K562 (cell line): ENCODE results near the gene FGGY. TPM values are rescaled to one million over a fixed set of nuclear protein-coding genes. Genes with fewer than 3 reads are reported as not detected.

ENCODE experiments used
- ATAC-seq: fragments of 200-7000 bp; cut with Tn5 transposase; 3 replicates; pipeline ENCODE4 v1.9.1; 2020; ENCODE audit warnings: moderate library complexity
- BruUV-seq: library from RNA; stranded (reverse); fragments of 400-500 nt; replicated peaks from 2 replicates; lab custom pipeline; 2021; lab: Mats Ljungman, UMichigan
- CTCF ChIA-PET: fragments of 300-600 bp; formaldehyde crosslinking; extraction: SDS; loops from one replicate; lab custom pipeline; 2021; ENCODE audit warnings: low intra/inter-chr PET ratio; lab: Yijun Ruan, JAX
- POLR2A ChIA-PET: fragments of 300-600, 350-650 bp; sonication (Branson Sonifier 250); formaldehyde crosslinking; extraction: SDS; loops from one replicate; lab custom pipeline; 2021; ENCODE audit warnings: antibody characterized with exemption, inconsistent platforms; lab: Yijun Ruan, JAX
- DNase-seq, 4 experiments: peaks; one replicate each; pipeline versions ENCODE4 v3.0.0 to v3.0.0-alpha.2; 2011 to 2018; ENCODE audit warnings: low spot score in 3 of 4, mixed read lengths in 3 of 4; ENCODE audit errors: extremely low read depth in 1 of 4
- FAIRE-seq: peaks from 2 replicates; lab custom pipeline; 2011; peaks lifted over from hg19 to GRCh38; lab: Jason Lieb, UNC
- H2AFZ ChIP-seq: 2 replicates; pipeline ENCODE4 v1.6.0; 2011; ENCODE audit warnings: low read depth, low read length, control low read depth, inconsistent platforms
- H3K27ac ChIP-seq: fragments of 200-600 bp; 3 replicates; pipeline ENCODE4 v1.8.0; 2011; ENCODE audit warnings: low read depth, mild to moderate bottlenecking, control low read depth, inconsistent platforms, low read length, moderate library complexity, mixed read lengths; ENCODE audit errors: extremely low read depth
- H3K27me3 ChIP-seq, 2 experiments: fragments of 300-600 bp in 1 of 2; 2 replicates in 1 of 2; 3 replicates in 1 of 2; pipeline versions ENCODE4 v1.6.0 to v1.8.0; 2011; ENCODE audit warnings: inconsistent platforms in 2 of 2, low read length in 2 of 2, mild to moderate bottlenecking in 1 of 2, mixed read lengths in 1 of 2, moderate library complexity in 1 of 2; ENCODE audit not compliant: control insufficient read depth in 2 of 2, insufficient read depth in 2 of 2
- H3K36me3 ChIP-seq: fragments of 300-600 bp; 3 replicates; pipeline ENCODE4 v1.8.0; 2011; ENCODE audit warnings: mild to moderate bottlenecking, low read length, inconsistent platforms; ENCODE audit not compliant: control insufficient read depth, insufficient read depth
- H3K4me1 ChIP-seq, 2 experiments: fragments of 200-600 bp in 1 of 2; replicated peaks in 1 of 2; 2 replicates in 1 of 2; 3 replicates in 1 of 2; pipeline versions ENCODE4 v1.5.1 to v1.8.0; 2011; ENCODE audit warnings: inconsistent platforms in 2 of 2, low read length in 2 of 2, mild to moderate bottlenecking in 1 of 2, mixed read lengths in 1 of 2, moderate library complexity in 1 of 2; ENCODE audit not compliant: control insufficient read depth in 2 of 2, insufficient read depth in 2 of 2
- H3K4me2 ChIP-seq: 2 replicates; pipeline ENCODE4 v1.6.1; 2011; ENCODE audit warnings: low read length, control low read depth, inconsistent platforms, mixed read lengths; ENCODE audit not compliant: insufficient read depth
- H3K4me3 ChIP-seq: fragments of 200-600 bp; sonication (generic), shearing (Covaris generic); 2 replicates; pipeline ENCODE4 v1.5.1; 2016; ENCODE audit warnings: control low read depth, inconsistent platforms
- H3K79me2 ChIP-seq: fragments of 200-600 bp; 3 replicates; pipeline ENCODE4 v1.8.0; 2011; ENCODE audit warnings: low read length, inconsistent platforms; ENCODE audit not compliant: control insufficient read depth, insufficient read depth
- H3K9ac ChIP-seq, 2 experiments: 2 replicates each; pipeline versions ENCODE4 v1.6.0 to v1.6.1; 2011; ENCODE audit warnings: low read depth in 2 of 2, low read length in 2 of 2, control low read depth in 1 of 2, inconsistent platforms in 1 of 2, mild to moderate bottlenecking in 1 of 2, mixed read lengths in 1 of 2; ENCODE audit not compliant: insufficient read depth in 1 of 2
- H3K9me1 ChIP-seq: one replicate; pipeline ENCODE4 v1.6.0; 2011; ENCODE audit warnings: inconsistent platforms, mild to moderate bottlenecking, low read length, moderate library complexity; ENCODE audit not compliant: control insufficient read depth, insufficient read depth
- H3K9me3 ChIP-seq: replicated peaks from 2 replicates; pipeline ENCODE4 v1.5.1; 2011; ENCODE audit warnings: low read depth, low read length, inconsistent platforms; ENCODE audit not compliant: control insufficient read depth, insufficient read depth
- H4K20me1 ChIP-seq: replicated peaks from 2 replicates; pipeline ENCODE4 v1.6.1; 2011; ENCODE audit warnings: low read length, inconsistent platforms, mixed read lengths; ENCODE audit not compliant: control insufficient read depth, insufficient read depth
- CBFB ChIP-seq: sonication (generic); formaldehyde crosslinking; IDR thresholded peaks from 2 replicates; pipeline ENCODE4 v1.4.0; 2020; ENCODE audit warnings: mild to moderate bottlenecking, missing genetic modification reagents
- CBX3 ChIP-seq, 2 experiments: IDR thresholded peaks; 1 replicate in 1 of 2; 2 replicates in 1 of 2; pipeline ENCODE4 v1.6.1; 2012; ENCODE audit warnings: inconsistent platforms in 2 of 2, low read length in 2 of 2, borderline replicate concordance in 1 of 2, control low read depth in 1 of 2
- FOS ChIP-seq: IDR thresholded peaks from 3 replicates; pipeline ENCODE4 v1.6.1; 2011; ENCODE audit not compliant: insufficient read length; ENCODE audit errors: extremely low read depth
- HLTF ChIP-seq: fragments of 450-650 bp; IDR thresholded peaks from 2 replicates; pipeline ENCODE4 v1.6.1; 2016
- JUNB ChIP-seq: fragments of 450-650 bp; formaldehyde crosslinking; conservative IDR thresholded peaks from 2 replicates; pipeline ENCODE4 v1.4.0; 2020; ENCODE audit warnings: mild to moderate bottlenecking
- MYNN ChIP-seq, 2 experiments: sonication (generic); formaldehyde crosslinking in 1 of 2; IDR thresholded peaks; 2 replicates each; pipeline versions ENCODE4 v1.5.0 to v1.6.1; 2016 to 2020; ENCODE audit warnings: antibody characterized with exemption in 1 of 2, missing genetic modification reagents in 1 of 2
- PCBP2 ChIP-seq: fragments of 200-400 bp; formaldehyde crosslinking; IDR thresholded peaks from 2 replicates; pipeline ENCODE4 v1.6.1; 2018; ENCODE audit warnings: low read length, low read depth, mild to moderate bottlenecking, moderate library complexity; ENCODE audit not compliant: poor library complexity, severe bottlenecking
- SMARCA5 ChIP-seq: fragments of 450-650 bp; IDR thresholded peaks from 2 replicates; pipeline ENCODE4 v1.6.1; 2016
- ZBTB1 ChIP-seq: sonication (generic); formaldehyde crosslinking; IDR thresholded peaks from 2 replicates; pipeline ENCODE4 v1.8.1; 2023; ENCODE audit warnings: missing genetic modification reagents, low read depth, mild to moderate bottlenecking, borderline replicate concordance
- ZKSCAN1 ChIP-seq: fragments of 150-350 bp; IDR thresholded peaks from 2 replicates; pipeline ENCODE4 v1.6.1; 2016; ENCODE audit warnings: low read depth, low read length
- ZNF146 ChIP-seq: IDR thresholded peaks from one replicate; pipeline ENCODE4 v1.6.1; 2018; ENCODE audit warnings: missing compliant biosample characterization; ENCODE audit not compliant: unreplicated experiment
- ZNF707 ChIP-seq: fragments of 250-450 bp; sonication (Bioruptor Pico); conservative IDR thresholded peaks from 2 replicates; pipeline ENCODE4 v1.8.0; 2022; ENCODE audit warnings: inconsistent platforms, mild to moderate bottlenecking, moderate library complexity
- WGBS: fragments of 100-300 bp; shearing (Covaris generic); methylation state at CpG from one replicate; pipeline ENCODE4 v1.1.6; 2016; ENCODE audit warnings: low coverage, mixed read lengths; ENCODE audit not compliant: insufficient coverage; ENCODE audit errors: missing lambda C conversion rate; 5-methylcytosine and 5-hydroxymethylcytosine counted together
- in situ Hi-C: fragments of 300-500 bp; cut with MboI; formaldehyde crosslinking; loops from 4 replicates; pipeline ENCODE4 v1.15.0; 2018; ENCODE audit warnings: inconsistent platforms, mixed read lengths
- intact Hi-C: fragments of 100-400 bp; cut with micrococcal nuclease; formaldehyde crosslinking; loops from 2 replicates; pipeline ENCODE4 v1.14.2; 2022
- polyA plus RNA-seq, 8 experiments: library from polyadenylated mRNA; depleted of rRNA in 4 of 8; stranded (reverse) in 5 of 8; unstranded in 3 of 8; fragments of >200 nt; fragmentation: Nextera tagmentation in 2 of 8; fragmentation: Illumina TruSeq in 1 of 8; extraction: Ambion mirVana in 2 of 8; extraction: Trizol in 1 of 8; gene quantifications; 2 replicates each; pipeline versions ENCODE4 v1.2.1 to v1.2.3, GENCODE V29; 2011 to 2014; ENCODE audit warnings: inconsistent platforms in 1 of 8, missing spikeins in 1 of 8
- total RNA-seq, 7 experiments: library from RNA; depleted of rRNA in 6 of 7; stranded (reverse); fragments of >200 nt in 6 of 7; fragmentation: Illumina TruSeq in 2 of 7; extraction: Trizol in 2 of 7; gene quantifications; 2 replicates each; pipeline versions ENCODE4 v1.2.1 to v1.2.3, GENCODE V29; 2011 to 2021; ENCODE audit warnings: low replicate concordance in 1 of 7
- TF ChIP-seq, protein P1 (sequence below): fragments of 250-450 bp; sonication (Bioruptor Pico); IDR thresholded peaks from 2 replicates; pipeline ENCODE4 v1.5.0; 2021; ENCODE audit warnings: mild to moderate bottlenecking, borderline replicate concordance

Gene FGGY
- total and polyA plus RNA-seq, 9 of the 15 experiments (the other 6 are each of a cell fraction or from before 2014, with no cell fraction given), result 9.7 to 19.2 (median 12.6) TPM

DNA sequence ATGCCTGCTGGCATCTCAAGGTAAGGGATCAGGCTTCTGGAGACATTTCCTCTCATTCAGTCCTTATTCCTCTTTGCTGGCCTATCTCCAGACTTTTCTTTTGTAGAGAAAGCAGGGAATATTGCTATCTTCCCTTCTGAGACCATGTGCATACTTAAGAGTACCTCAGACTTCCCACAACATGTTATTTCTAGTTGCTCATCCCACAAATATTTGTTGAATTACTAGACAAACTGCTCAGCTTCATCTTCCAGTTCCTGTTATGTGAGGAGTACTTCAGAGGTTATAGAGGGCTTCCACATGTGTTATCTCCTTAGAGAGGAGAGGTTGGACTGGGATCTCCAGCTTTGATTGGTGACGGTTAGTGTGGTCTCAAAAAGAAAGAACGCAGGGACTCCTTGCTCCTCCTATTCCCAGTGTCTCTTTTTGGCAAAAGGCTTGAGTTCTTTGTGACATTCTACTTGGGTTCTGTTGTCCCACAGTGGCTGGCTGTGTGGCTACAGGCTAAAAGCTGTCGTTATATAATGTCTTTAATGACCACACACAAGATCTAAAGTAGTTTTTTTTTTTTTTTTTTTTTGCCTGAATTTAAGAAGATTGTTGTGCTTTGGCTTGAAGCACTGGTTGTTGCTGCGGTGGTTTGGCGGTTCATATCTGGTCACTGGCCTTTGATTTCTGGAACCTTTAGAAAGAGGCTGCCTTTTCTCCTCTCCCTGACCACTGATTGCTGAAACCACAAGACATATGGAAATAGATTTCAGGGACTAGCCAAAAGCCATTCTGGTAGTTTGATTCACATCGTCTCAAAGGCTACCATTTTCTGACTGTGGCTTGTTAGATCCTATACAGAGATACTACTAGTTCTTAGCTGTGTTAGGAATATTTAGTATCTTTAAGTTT is 78.7 kb downstream of the FGGY start:
- in situ Hi-C loops, result no loop called here
- CTCF ChIA-PET, result no interaction called here

DNA sequence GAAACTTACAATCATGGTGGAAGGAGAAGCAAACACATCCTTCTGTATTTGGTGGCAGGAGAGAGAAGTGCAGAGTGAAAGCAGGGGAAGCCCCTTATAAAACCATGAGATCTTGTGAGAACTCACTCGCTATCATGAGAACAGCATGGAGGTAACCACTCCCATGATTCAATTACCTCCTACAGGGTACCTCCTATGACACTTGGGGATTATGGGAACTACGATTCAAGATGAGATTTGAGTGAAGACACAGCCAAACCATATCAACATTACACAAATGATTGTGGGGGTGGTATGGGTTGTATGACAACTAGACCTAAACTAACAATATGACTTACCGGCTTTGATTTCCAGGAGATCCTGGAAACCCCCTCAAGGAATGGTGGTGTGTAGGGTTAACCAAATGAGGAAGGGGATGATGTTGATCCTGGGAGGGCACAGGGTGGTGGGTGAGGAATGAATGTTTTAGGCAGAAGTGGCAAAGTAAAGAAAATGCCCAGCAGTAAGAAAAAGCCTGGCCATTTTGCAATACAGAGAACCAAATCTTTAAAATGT is 80.5 kb downstream of the FGGY start:
- Histone ChIP-seq H3K4me2 (no peak overlapping the region), H3K27me3 (no peaks in the 10 kb centered on the region), H3K9me3 (no peaks in the 10 kb centered on the region; the same call in 1 of the 2 replicates), H2AFZ (no peak overlapping the region), H3K27ac (no peak overlapping the region), H4K20me1 (no peaks in the 10 kb centered on the region), H3K36me3 (no peaks in the 10 kb centered on the region), H3K4me3 (no peak overlapping the region), H3K79me2 (no peaks in the 10 kb centered on the region), H3K4me1 (no peaks in the 10 kb centered on the region; a peak in 1 of 5 replicates), H3K9me1 (no peaks in the 10 kb centered on the region), H3K9ac (no peak overlapping the region)
- FAIRE-seq (no peak), DNase-seq (no peak), ATAC-seq (no peak)
- ChIA-PET CTCF (no interaction called here), POLR2A (no interaction called here)
- WGBS, result 30% methylated on average over 3 of the region's 3 CpGs
- in situ Hi-C loops (no loop called here), intact Hi-C loops (no loop called here)
- no TSS peak for BruUV-seq
- no peak for TF ChIP-seq FOS
- TF ChIP-seq JUNB, result no peak
- TF ChIP-seq, protein P1, sequence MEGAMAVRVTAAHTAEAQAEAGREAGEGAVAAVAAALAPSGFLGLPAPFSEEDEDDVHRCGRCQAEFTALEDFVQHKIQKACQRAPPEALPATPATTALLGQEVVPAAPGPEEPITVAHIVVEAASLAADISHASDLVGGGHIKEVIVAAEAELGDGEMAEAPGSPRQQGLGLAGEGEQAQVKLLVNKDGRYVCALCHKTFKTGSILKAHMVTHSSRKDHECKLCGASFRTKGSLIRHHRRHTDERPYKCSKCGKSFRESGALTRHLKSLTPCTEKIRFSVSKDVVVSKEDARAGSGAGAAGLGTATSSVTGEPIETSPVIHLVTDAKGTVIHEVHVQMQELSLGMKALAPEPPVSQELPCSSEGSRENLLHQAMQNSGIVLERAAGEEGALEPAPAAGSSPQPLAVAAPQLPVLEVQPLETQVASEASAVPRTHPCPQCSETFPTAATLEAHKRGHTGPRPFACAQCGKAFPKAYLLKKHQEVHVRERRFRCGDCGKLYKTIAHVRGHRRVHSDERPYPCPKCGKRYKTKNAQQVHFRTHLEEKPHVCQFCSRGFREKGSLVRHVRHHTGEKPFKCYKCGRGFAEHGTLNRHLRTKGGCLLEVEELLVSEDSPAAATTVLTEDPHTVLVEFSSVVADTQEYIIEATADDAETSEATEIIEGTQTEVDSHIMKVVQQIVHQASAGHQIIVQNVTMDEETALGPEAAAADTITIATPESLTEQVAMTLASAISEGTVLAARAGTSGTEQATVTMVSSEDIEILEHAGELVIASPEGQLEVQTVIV (CRISPR knock-in tag), result no peak
- TF ChIP-seq HLTF, result no peak
- no peak for TF ChIP-seq ZNF707
- no peak for TF ChIP-seq CBFB
- TF ChIP-seq ZNF146, result no peak
- TF ChIP-seq MYNN (IDR thresholded peaks at IDR 0.05), result no peak
- TF ChIP-seq MYNN (CRISPR knock-in tag; IDR thresholded peaks at IDR 0.05), result no peak
- no peak for TF ChIP-seq CBX3 (IDR thresholded peaks at IDR 0.05; ENCODE audit: borderline replicate concordance in 1 of 2, low read length in 2 of 2)
- TF ChIP-seq SMARCA5, result no peak
- TF ChIP-seq ZKSCAN1, result no peak

More for the DNA sequence above, 78.7 kb downstream of the FGGY start:
- Histone ChIP-seq H3K4me1 (no peaks in the 10 kb centered on the region; a peak in 1 of 5 replicates), H3K4me3 (no peak overlapping the region), H4K20me1 (no peaks in the 10 kb centered on the region), H3K27ac (no peak overlapping the region), H3K4me2 (no peak overlapping the region), H3K79me2 (no peaks in the 10 kb centered on the region), H3K36me3 (no peaks in the 10 kb centered on the region), H3K9me1 (no peaks in the 10 kb centered on the region), H3K27me3 (no peaks in the 10 kb centered on the region), H3K9ac (no peak overlapping the region), H3K9me3 (no peaks in the 10 kb centered on the region; the same call in 1 of the 2 replicates), H2AFZ (no peak overlapping the region)
- FAIRE-seq (no peak), ATAC-seq (no peak), DNase-seq (no peak)
- no TSS peak for BruUV-seq
- 5% methylated on average over 6 of the region's 6 CpGs for WGBS
- TF ChIP-seq PCBP2, result no peak
- peak; percentile 71; the same call in 1 of the 2 replicates for TF ChIP-seq ZBTB1 (CRISPR knock-in tag)
- intact Hi-C loops, result no loop called here
- POLR2A ChIA-PET, result interaction anchor here (1.2 kb wide), 1 partner anchor 8 kb away, joined by 3 read pairs; no protein-coding TSS in a partner anchor
